Activated CD8-positive, alpha-beta memory T cell treated with anti-CD3 and anti-CD28 coated beads, Interleukin-2, amount 10 ng/mL, durations not matched to agents 7 days and 5 days (primary cell): Measurements from ENCODE around the gene PCNP. TPM values are rescaled to one million over a fixed set of nuclear protein-coding genes. Genes with fewer than 3 reads are reported as not detected.
A peak's percentile ranks its signal among the peaks of the same experiment; 100 is the strongest.
"Not testable (repeated sequence)": the region's sequence is repeated elsewhere in the genome, so short reads cannot be mapped to it uniquely, and the experiment has no call there.

Experiments
- ATAC-seq: fragments of 150-1000 bp; cut with Tn5 transposase; one replicate; pipeline ENCODE4 v1.10.0; 2021; ENCODE audit warnings: moderate library complexity
- CTCF ChIA-PET: fragments of 350-600 bp; sonication (Branson Sonifier 250); formaldehyde crosslinking; loops from one replicate; lab custom pipeline; 2021; ENCODE audit warnings: antibody characterized with exemption; lab: Charles Lee
- DNase-seq: peaks from one replicate; pipeline ENCODE4 v3.0.0-alpha.2; 2020
- H3K27ac Mint-ChIP-seq: one replicate; pipeline ENCODE4 v1.8.0; 2021; ENCODE audit warnings: mild to moderate bottlenecking, mixed read lengths
- H3K27me3 Mint-ChIP-seq: one replicate; pipeline ENCODE4 v1.8.0; 2021; ENCODE audit warnings: mixed read lengths
- H3K36me3 Mint-ChIP-seq: one replicate; pipeline ENCODE4 v1.8.0; 2021; ENCODE audit warnings: mild to moderate bottlenecking, mixed read lengths
- H3K4me1 Mint-ChIP-seq: one replicate; pipeline ENCODE4 v1.8.0; 2021; ENCODE audit warnings: mixed read lengths
- H3K4me3 Mint-ChIP-seq: one replicate; pipeline ENCODE4 v1.8.0; 2021; ENCODE audit warnings: mild to moderate bottlenecking, moderate library complexity, mixed read lengths
- H3K9me3 Mint-ChIP-seq: one replicate; pipeline ENCODE4 v1.8.0; 2022; ENCODE audit warnings: low read depth, mixed read lengths
- total RNA-seq, 2 experiments: library from RNA; stranded (reverse); gene quantifications; one replicate each; pipeline ENCODE4 v1.2.3, GENCODE V29; 2021

Gene PCNP
- total RNA-seq, 2 experiments from 2014 or later, result 138 to 172 TPM

GRCh38 chr3:101631098-101631796, 57.3 kb downstream of the PCNP start:
- CTCF ChIA-PET, result no interaction called here
- no peaks in the 10 kb centered on the region for H3K36me3 Mint-ChIP-seq
- H3K27me3 Mint-ChIP-seq, result no peaks in the 10 kb centered on the region
- no peaks in the 10 kb centered on the region for H3K4me1 Mint-ChIP-seq
- no peak overlapping the region for H3K4me3 Mint-ChIP-seq
- no peak for ATAC-seq
- no peaks in the 10 kb centered on the region for H3K9me3 Mint-ChIP-seq
- no peak for DNase-seq
- H3K27ac Mint-ChIP-seq, result no peak overlapping the region

- H3K27ac Mint-ChIP-seq, H3K4me3 Mint-ChIP-seq, DNase-seq, CTCF ChIA-PET, H3K27me3 Mint-ChIP-seq, H3K4me1 Mint-ChIP-seq, H3K9me3 Mint-ChIP-seq, ATAC-seq, H3K36me3 Mint-ChIP-seq: not testable (repeated sequence)
These were observed 58.0 kb downstream of the PCNP start for GRCh38 chr3:101631959-101632358.

GRCh38 chr3:101632586-101632985, 58.6 kb downstream of the PCNP start:
- no peak for DNase-seq
- no peak for ATAC-seq
- Mint-ChIP-seq H3K36me3 (no peaks in the 10 kb centered on the region), H3K9me3 (no peaks in the 10 kb centered on the region), H3K4me3 (no peak overlapping the region), H3K27me3 (no peaks in the 10 kb centered on the region), H3K4me1 (peaks cover 2% of the 10 kb centered on the region), H3K27ac (no peak overlapping the region)
- CTCF ChIA-PET, result no interaction called here

- CTCF ChIA-PET, result no interaction called here
- H3K27ac Mint-ChIP-seq, result no peak overlapping the region
- no peaks in the 10 kb centered on the region for H3K36me3 Mint-ChIP-seq
- H3K4me3 Mint-ChIP-seq, result no peak overlapping the region
- no peaks in the 10 kb centered on the region for H3K27me3 Mint-ChIP-seq
- no peaks in the 10 kb centered on the region for H3K9me3 Mint-ChIP-seq
- ATAC-seq (no peak), DNase-seq (no peak)
- H3K4me1 Mint-ChIP-seq, result peaks cover 2% of the 10 kb centered on the region
These were observed 59.2 kb downstream of the PCNP start for GRCh38 chr3:101633186-101633585.

GRCh38 chr3:101634591-101635196, 60.7 kb downstream of the PCNP start:
- Mint-ChIP-seq H3K4me1 (peaks cover 2% of the 10 kb centered on the region), H3K36me3 (no peaks in the 10 kb centered on the region), H3K27me3 (no peaks in the 10 kb centered on the region), H3K4me3 (no peak overlapping the region), H3K9me3 (no peaks in the 10 kb centered on the region), H3K27ac (no peak overlapping the region)
- DNase-seq (no peak), ATAC-seq (no peak)
- CTCF ChIA-PET, result no interaction called here

- H3K27ac Mint-ChIP-seq, result no peak overlapping the region
- H3K36me3 Mint-ChIP-seq, result no peaks in the 10 kb centered on the region
- no peaks in the 10 kb centered on the region for H3K9me3 Mint-ChIP-seq
- ATAC-seq (no peak), DNase-seq (no peak)
- CTCF ChIA-PET, result interaction anchor here (1.4 to 2.9 kb wide), 2 partner anchors 62 to 314 kb away, joined by 3 to 7 read pairs; partner anchors contain the start of gene PCNP
- H3K27me3 Mint-ChIP-seq, result no peaks in the 10 kb centered on the region
- H3K4me1 Mint-ChIP-seq, result peaks cover 2% of the 10 kb centered on the region
- no peak overlapping the region for H3K4me3 Mint-ChIP-seq
These were observed 61.4 kb downstream of the PCNP start for GRCh38 chr3:101635345-101635744.

GRCh38 chr3:101635954-101636798, 62.2 kb downstream of the PCNP start:
- Mint-ChIP-seq H3K9me3 (no peaks in the 10 kb centered on the region), H3K27ac (no peak overlapping the region), H3K4me3 (no peak overlapping the region), H3K36me3 (no peaks in the 10 kb centered on the region), H3K27me3 (no peaks in the 10 kb centered on the region), H3K4me1 (peaks cover 2% of the 10 kb centered on the region)
- DNase-seq (peak; percentile 84), ATAC-seq (peak; percentile 97)
- CTCF ChIA-PET, result interaction anchor here (0.5 to 2.9 kb wide), 3 partner anchors 63 to 314 kb away, joined by 3 to 7 read pairs (median 3); partner anchors contain the start of gene PCNP

GRCh38 chr3:101637451-101637850, 63.5 kb downstream of the PCNP start:
- Mint-ChIP-seq H3K4me1 (peaks cover 2% of the 10 kb centered on the region), H3K4me3 (no peak overlapping the region), H3K27me3 (no peaks in the 10 kb centered on the region), H3K36me3 (no peaks in the 10 kb centered on the region), H3K27ac (no peak overlapping the region), H3K9me3 (no peaks in the 10 kb centered on the region)
- no peak for DNase-seq
- no peak for ATAC-seq
- CTCF ChIA-PET, result interaction anchor here (2.9 kb wide), 1 partner anchor 64 kb away, joined by 7 read pairs; the partner anchor contains the start of gene PCNP

GRCh38 chr3:101638261-101638745, 64.3 kb downstream of the PCNP start:
- DNase-seq (no peak), ATAC-seq (no peak)
- Mint-ChIP-seq H3K27me3 (no peaks in the 10 kb centered on the region), H3K36me3 (no peaks in the 10 kb centered on the region), H3K9me3 (no peaks in the 10 kb centered on the region), H3K4me3 (no peak overlapping the region), H3K27ac (no peak overlapping the region), H3K4me1 (peaks cover 5% of the 10 kb centered on the region)
- CTCF ChIA-PET, result interaction anchor here (0.8 to 2.9 kb wide), 3 partner anchors 61 to 565 kb away, joined by 3 to 7 read pairs (median 4); partner anchors contain the start of gene PCNP

GRCh38 chr3:101639280-101639963, 65.4 kb downstream of the PCNP start:
- no peak overlapping the region for H3K4me3 Mint-ChIP-seq
- ATAC-seq (no peak), DNase-seq (no peak)
- no peaks in the 10 kb centered on the region for H3K36me3 Mint-ChIP-seq
- H3K27me3 Mint-ChIP-seq, result no peaks in the 10 kb centered on the region
- CTCF ChIA-PET, result interaction anchor here (1.1 kb wide), 1 partner anchor 566 kb away, joined by 3 read pairs; no protein-coding TSS in a partner anchor
- no peak overlapping the region for H3K27ac Mint-ChIP-seq
- H3K4me1 Mint-ChIP-seq, result peaks cover 16% of the 10 kb centered on the region
- H3K9me3 Mint-ChIP-seq, result no peaks in the 10 kb centered on the region

- peaks cover 25% of the 10 kb centered on the region for H3K4me1 Mint-ChIP-seq
- no peaks in the 10 kb centered on the region for H3K27me3 Mint-ChIP-seq
- CTCF ChIA-PET, result no interaction called here
These were observed 66.3 kb downstream of the PCNP start for GRCh38 chr3:101640256-101640655.

GRCh38 chr3:101641397-101642115, 67.6 kb downstream of the PCNP start:
- H3K36me3 Mint-ChIP-seq, ATAC-seq, CTCF ChIA-PET, H3K9me3 Mint-ChIP-seq, H3K4me3 Mint-ChIP-seq, H3K27ac Mint-ChIP-seq, DNase-seq, H3K27me3 Mint-ChIP-seq: not testable (repeated sequence)
- peaks cover 27% of the 10 kb centered on the region for H3K4me1 Mint-ChIP-seq

More at GRCh38 chr3:101640256-101640655, 66.3 kb downstream of the PCNP start:
- DNase-seq (no peak), ATAC-seq (no peak)
- Mint-ChIP-seq H3K36me3 (no peaks in the 10 kb centered on the region), H3K27ac (no peak overlapping the region), H3K4me3 (no peak overlapping the region), H3K9me3 (no peaks in the 10 kb centered on the region)
